NOMO-1 (cell line): Measurements from ENCODE around the gene STIM2.
"Not testable (repeated sequence)": the region's sequence is repeated elsewhere in the genome, so short reads cannot be mapped to it uniquely, and the experiment has no call there.

ENCODE experiments used
- DNase-seq, 2 experiments: peaks; one replicate each; lab custom pipeline; 2025; ENCODE audit not compliant: unreplicated experiment in 2 of 2; lab: John Stamatoyannopoulos, UW

Gene STIM2

GRCh38 chr4:26860157-26860921 is at the start of gene STIM2:
Gene STIM2, plus strand, starts transcription at chr4:26860841.
- peak; percentile 94 to 95 for DNase-seq

- peak in 1 of 2 experiments; percentile 26 for DNase-seq
Observed at GRCh38 chr4:26811571-26811970, 49.1 kb upstream of the STIM2 start.

DNA sequence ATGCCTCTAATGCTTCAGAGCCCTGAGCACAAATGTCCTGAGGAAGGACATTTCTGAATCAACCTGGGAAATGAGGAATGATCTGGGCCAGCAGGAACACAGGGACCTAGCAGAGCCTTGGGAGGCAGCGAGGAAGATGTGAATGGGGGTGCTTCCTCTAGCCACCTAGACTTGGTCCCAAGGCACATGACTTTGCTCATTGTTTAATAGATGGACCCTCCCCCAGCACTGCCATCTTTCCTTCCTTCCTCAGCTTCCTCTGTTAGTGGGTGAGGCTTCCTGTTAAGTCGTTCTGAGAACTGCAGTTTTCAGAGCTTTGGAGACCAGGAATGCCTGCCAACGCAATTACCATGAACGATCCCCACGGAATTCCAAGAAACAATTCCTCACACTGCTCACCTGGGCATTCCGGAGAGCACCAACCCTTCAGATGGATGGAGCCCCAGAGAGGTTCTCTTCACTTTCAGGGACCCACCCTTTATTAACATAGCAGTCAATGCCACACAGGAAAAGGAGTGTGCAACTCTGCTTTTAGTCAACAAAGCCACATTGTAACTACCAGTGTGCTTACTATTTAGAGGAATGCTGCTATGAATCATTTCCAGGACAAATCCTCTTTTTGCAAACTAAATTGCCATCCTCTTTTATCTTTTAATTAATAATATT is 48.5 kb upstream of the STIM2 start:
- peak in 1 of 2 experiments; percentile 14 for DNase-seq

GRCh38 chr4:26813698-26814097 is 46.9 kb upstream of the STIM2 start:
- no peak for DNase-seq

DNA sequence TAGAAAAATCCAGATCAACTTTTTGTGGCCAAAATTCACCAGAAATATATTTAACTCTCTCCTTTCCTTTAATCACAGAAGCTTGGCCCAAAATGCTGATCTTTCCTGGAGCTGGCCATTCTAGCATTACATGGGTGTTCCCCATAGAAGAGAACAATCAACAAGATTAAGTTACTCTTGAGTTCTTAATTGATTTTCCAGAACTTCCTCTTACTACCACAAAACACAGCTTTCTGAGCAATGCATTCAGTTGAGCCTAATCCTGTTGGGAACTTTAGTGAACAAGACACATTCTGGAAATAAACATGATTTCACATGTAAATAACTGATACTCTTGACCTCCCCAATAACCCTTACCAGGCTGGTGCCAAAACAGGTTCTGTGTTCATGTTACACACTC is 45.4 kb upstream of the STIM2 start:
- DNase-seq = peak in 1 of 2 experiments; percentile 52

DNA sequence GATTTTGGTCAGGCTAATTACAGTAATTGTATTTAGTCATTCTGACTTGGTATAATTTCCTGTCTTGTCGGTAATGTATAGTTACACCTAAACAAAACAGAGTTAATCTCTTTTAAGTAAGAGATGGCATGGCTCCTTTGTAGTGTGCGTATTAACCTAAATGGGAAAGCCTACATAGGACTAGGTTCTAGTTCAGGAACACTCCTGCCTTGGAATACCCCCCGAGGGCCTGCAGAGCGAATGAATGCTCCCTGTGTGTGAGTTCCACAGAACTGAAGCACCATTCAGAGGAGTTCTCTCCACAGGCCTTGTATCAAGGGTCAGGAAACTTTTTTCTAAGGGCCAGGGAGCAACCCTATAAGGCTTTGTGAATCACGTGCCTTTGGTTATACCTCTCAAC is 44.9 kb upstream of the STIM2 start:
- no peak for DNase-seq

DNA sequence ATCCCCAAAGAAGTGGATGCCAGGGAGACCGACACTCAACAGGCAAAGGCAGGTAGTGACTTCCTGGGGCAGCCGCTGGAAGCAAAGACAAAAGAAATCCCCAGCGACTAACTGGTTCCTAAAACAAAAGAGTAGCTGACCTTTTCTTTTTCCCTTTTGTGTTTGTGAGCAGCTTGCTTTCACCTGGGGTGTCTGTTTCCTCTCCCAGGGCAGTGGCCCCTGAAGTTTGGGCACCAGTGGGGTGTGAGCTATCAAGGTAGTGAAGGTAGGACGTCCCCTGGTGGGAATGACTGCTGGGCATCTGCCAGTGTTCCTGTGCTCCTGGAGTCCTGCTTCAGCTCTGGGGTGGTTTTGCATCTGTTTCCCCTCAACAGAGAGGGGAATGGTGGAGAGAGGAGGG is 41.6 kb upstream of the STIM2 start:
- DNase-seq = no peak

GRCh38 chr4:26819478-26820095 is 41.1 kb upstream of the STIM2 start:
- no peak for DNase-seq

DNA sequence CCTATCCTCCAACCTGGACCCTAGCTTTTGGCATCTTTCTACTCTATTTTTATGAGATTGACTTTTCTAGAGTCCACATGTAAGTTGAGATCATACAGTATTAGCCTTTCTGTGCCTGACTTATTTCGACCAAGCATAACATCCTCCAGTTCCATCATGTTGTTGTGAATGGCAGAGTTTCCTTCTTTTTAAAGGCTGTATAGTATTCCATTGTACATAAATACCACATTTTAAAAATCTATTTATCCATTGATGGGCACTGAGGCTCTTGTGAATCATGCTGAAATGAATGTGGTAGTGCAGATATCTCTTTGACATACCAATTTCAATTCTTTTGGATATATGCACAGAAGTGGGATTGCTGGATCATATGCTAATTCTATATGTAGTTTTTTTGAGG is 40.3 kb upstream of the STIM2 start:
- no peak for DNase-seq

DNA sequence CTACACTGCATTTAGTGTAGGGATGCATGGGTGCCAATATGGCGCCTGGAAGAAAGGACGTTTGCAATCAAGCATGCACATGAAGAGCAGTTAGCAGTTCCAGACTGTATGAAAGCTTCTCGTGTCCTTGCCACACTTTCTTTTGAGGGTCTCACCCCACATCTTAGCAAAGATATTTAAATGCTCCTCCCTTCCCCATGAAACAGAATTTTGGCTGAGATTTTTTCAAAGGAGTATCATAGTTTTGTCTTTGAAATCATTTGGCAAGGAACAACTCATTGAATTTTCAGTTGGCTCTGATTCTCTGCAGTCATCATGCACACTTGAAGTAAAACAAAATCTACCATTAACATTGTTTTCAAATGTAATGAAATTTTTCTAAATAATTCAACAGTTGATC is 39.6 kb upstream of the STIM2 start:
- no peak for DNase-seq

DNA sequence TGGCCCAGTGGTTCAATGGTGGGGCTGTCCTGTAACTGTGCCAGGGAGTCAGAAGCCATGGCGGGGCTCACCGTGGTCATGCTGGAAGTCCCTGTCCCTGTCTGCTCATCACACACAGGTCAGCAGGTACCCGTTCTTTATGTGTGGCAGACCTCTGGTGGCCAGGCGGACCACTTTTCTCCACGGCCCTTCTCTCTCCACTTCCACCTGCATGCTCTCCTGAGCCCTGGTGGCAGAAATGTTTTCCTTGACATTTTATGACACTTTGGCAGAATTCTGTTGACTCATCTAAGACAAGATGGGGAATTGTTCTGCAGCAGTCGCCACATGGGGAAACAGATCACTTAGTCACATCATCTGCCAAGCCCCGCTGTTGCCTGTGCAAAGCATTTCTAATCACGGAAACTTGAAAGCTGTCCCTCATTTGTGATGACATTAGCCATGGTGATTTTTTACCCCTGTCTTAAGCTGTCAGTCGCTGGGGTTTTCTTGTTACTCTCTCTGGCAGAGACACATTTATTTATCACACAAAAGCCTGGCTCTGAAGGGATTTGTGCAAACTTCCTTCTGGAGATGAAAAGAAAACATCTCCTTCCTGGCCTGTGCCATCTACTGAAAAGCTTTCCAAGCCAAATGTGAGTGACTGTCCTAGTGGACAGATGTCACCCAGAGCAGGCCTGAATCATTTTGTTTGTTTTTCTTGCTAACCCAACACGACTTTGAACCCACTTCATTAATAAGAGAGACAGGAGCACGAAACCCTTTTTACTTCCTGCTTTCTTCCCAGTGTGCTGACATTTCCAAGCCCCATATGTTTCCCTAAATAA is 38.8 kb upstream of the STIM2 start:
- DNase-seq = peak; percentile 26 to 33

- DNase-seq = peak; percentile 73 to 87
Observed at GRCh38 chr4:26822546-26822945, 38.1 kb upstream of the STIM2 start.

GRCh38 chr4:26822974-26823373 is 37.7 kb upstream of the STIM2 start:
- DNase-seq = not testable (repeated sequence)

DNA sequence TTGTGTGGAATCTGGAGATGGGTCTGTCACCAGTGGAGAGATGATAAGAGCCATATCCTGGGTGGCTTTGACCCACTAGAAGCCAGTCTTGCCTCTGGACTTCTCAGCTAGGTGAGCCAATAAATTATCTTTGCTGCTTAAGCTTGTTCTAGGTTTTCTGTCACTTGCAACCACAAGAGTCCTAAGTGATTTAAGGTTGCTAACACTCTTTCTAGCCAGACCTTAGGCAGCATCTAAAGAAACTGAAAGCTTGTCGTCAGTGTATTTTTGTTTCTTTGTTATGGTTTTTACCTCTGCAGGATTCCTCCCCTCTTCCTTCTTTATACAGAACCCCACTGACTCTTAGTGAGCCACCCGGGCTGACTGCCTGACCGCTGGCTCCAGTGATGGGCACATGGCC is 37.1 kb upstream of the STIM2 start:
- no peak for DNase-seq

DNA sequence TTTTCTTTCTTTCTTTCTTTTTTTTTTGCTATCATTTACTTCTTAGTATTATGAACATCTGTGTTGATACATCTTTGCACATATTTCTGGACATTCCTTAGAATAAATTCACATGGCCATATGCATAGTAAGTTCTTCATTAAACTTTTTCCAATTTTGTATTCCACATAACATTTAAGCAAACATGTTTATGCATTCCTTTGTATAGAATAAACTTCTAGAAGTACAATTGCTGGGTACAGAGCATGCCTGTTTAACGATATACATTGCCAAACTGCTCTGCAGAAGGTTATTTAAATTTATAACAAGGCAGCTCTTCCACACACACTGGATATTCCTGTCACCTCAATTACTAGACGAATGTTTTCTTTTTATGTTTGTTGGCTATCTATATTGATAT is 36.0 kb upstream of the STIM2 start:
- DNase-seq = no peak

DNA sequence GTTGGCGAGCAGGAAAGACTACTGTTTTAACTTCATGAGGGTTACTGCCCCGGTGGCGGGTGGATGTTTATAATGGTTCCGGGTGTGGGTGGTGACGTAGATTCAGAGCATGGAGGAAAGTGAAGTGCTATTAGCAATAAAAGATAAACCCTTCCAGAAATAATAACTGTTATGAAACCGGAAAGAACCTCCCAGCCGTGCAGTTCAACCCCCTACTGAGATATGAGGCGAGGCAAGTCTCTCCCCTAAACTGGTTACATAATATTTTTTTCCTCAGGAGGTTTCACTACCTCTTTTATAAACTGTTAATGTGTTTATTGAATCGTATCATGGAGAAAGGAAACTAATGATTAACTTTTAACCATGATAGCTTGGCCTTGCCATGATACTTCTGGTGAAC is 33.9 kb upstream of the STIM2 start:
- DNase-seq = peak; percentile 97 to 100

- not testable (repeated sequence) for DNase-seq
Observed at GRCh38 chr4:26827336-26827735, 33.3 kb upstream of the STIM2 start.

DNA sequence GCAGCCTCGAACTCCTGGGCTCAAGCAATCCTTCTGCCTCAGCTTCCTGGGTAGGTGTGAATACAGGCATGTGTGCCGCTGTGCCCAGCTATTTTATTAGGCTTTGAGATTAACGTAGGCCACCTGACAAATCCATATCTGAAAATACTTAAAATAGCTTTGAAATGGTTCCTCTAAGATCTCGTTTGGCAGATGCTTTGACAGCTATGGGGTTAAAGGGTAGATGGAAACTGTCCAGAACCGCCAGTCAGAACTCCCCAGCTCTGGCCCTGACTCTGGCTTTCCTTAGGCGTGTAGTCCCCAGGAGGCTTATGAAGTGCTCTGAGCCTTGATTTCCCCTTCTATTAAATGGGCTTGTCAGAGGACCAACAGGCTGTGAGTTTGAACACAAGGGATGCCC is 32.8 kb upstream of the STIM2 start:
- no peak for DNase-seq

GRCh38 chr4:26829018-26829417 is 31.6 kb upstream of the STIM2 start:
- no peak for DNase-seq

DNA sequence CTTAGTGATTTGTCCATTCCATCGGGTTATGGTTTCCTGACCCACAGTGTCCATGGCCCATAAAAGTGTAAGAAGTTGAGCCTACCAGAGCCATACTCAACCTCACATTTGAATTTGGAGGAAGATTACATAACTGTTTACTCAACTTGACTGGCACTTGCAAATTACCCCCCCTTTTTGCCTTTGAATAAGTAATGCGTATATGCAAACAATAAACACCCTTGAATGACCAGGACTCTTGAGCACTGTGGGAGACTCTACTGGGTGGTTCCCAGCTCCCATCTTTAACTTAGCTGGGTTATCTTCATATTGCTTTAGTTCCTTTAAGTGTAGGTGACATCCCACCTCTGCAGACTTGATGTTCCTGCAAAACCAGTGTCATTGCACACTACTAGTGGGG is 30.6 kb upstream of the STIM2 start:
- no peak for DNase-seq

- DNase-seq = no peak
Observed at GRCh38 chr4:26830701-26831100, 29.9 kb upstream of the STIM2 start.
